ENCODE results near the gene ARHGAP8.
"Not testable (repeated sequence)": the region's sequence is repeated elsewhere in the genome, so short reads cannot be mapped to it uniquely, and the experiment has no call there.

The ARHGAP8 gene

GRCh38 chr22:44838316-44839016, 86.1 kb downstream of the ARHGAP8 start:
- no peak for DNase-seq

DNA sequence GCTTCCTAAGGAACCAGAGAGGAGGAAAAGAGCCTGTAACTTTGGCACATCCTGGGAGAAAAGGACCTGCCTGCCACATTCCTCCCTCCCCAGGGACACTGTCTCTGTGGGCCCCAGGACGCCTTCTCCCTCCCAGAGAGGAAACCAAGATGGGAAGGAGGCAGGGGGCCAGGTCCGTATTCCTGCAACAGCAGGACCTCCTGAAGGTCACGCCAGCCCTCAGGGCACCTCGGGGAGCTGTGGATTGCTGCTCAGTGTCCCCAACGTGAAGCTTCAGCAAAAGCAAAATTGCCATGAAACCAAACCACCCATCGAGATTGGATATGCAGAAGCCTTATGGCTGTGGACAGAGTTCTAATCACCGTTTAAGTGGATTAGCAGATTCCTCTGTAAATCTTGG, 86.7 kb downstream of the ARHGAP8 start:
- no peak for DNase-seq

- no peak for DNase-seq
These were observed 87.3 kb downstream of the ARHGAP8 start for GRCh38 chr22:44839721-44840120.

GRCh38 chr22:44840611-44841322, 88.4 kb downstream of the ARHGAP8 start:
- DNase-seq = no peak

DNA sequence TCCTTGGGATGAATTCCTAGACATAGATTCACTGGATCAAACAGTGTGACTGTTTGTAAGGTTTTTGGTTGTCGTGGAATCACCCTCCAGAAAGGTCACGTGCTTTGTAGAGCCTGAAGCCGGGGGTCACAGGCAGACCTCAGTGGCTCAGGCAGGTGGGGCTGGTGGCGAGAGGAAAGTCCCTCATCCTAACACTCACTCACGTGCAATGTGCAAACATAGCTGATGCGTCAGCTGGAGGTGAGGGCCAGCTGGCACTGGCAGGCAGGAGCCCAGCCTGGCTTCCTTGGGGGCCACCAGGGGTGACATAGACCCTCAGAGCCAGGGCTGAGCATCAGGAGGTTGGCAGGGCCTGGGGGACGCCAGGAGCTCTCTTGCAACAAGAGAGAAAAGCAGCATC, 90.0 kb downstream of the ARHGAP8 start:
- DNase-seq = no peak

- no peak for DNase-seq
These were observed 92.8 kb downstream of the ARHGAP8 start for GRCh38 chr22:44845191-44845590.

- no peak for DNase-seq
These were observed 93.7 kb downstream of the ARHGAP8 start for GRCh38 chr22:44845796-44846720.

DNA sequence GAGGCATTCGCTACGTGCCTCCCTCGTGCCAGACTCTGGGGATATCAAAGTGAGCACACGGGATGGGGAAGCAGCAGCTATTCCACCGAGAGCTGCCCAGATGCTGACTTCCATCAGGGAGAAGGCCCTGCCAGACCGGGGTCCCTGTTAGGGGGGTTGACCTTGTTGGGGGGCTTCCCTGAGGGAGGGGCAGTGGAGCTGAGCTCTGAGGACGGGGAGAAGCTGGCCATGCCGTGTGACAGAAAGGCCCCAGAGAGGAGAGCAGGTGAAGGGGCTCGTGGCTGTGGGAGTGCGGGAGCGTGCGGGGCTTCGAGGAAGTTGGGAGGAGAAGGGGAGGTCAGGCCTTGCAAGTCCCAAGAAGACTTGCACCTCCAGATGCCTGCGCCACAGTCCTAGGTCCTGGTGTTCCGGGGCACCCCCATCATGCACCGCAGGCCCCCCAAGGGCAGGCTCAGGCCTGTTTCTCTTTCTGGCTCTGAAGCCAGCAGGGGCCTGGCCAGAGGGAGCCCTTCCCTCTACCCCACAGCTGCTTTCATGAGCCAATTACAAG, 94.4 kb downstream of the ARHGAP8 start:
- DNase-seq = no peak

- DNase-seq = peak; percentile 1
These were observed 95.0 kb downstream of the ARHGAP8 start for GRCh38 chr22:44847380-44847779.

- DNase-seq = no peak
These were observed 95.5 kb downstream of the ARHGAP8 start for GRCh38 chr22:44847892-44848291.

DNA sequence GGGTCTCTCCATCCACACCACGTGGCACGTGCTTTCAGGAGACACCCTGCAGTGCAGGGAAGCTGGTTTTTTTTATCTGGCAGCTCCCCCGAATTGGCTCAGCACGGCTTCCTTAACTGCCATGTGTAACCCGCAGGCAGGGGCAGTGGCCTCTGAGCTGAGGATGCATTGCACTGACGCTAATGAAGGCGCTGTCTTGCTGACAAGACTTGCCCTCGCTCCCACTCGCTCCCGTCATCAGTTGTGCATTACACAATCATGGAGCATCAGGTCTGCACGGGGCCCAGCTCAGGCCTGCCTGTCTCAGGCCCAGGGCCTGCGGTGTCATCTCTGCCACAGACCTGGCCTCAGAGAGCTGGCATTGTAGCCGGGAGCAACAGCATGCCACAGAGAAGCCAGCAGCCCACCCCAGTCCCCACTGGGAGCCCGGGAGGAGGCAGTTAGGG, 95.9 kb downstream of the ARHGAP8 start:
- no peak for DNase-seq

- no peak for DNase-seq
These were observed 96.5 kb downstream of the ARHGAP8 start for GRCh38 chr22:44848791-44849420.

DNA sequence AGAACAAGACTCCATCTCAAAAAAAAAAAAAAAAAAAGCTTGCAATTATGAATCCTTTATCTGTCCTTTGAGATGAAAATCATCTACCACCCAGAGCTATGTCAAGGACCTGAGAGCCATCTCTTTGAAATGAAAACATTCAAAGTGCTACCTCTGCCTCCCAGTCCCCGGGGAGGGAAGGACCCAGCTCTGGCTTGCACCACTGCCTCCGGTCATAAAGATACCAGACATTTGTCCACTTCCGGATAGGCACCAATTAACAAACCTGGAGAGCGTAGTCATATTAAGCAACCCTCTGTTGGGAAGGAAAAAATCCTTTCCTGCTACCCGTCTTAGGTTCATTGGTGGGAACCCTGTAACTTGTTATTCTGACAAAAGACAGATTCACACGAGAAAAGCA, 98.6 kb downstream of the ARHGAP8 start:
- no peak for DNase-seq

DNA sequence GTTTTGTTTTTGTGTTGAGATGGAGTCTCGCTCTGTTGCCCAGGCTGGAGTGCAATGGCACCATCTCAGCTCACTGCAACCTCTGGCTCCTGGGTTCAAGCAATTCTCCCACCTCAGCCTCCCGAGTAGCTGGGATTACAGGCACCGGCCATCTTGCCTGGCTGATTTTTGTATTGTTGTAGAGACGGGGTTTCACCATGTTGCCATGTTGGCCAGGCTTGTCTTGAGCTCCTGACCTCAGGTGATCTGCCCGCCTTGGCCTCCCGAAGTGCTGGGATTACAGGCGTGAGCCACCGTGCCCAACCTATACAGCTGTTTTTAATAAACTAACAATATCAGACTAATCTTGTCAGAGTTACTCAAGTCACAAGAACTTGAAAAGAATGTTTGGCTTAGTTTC, 102.3 kb downstream of the ARHGAP8 start:
- DNase-seq = not testable (repeated sequence)

DNA sequence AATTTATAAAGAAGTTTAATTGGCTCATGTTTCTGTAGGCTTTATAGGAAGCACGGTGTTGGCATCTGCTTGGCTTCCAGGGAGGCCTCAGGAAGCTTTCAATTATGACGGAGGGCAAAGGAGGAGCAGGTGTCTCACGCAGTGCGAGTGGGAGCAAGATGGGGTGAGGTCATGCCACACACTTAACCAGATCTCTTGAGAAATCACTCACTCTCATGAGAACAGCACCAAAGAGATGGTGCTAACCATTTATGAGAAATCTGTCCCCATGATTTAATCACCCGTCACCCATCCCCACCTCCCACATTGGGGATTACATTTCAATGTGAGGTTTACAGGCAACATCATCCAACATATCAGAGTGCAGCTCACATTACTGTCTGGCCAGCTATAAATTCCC, 103.5 kb downstream of the ARHGAP8 start:
- no peak for DNase-seq

DNA sequence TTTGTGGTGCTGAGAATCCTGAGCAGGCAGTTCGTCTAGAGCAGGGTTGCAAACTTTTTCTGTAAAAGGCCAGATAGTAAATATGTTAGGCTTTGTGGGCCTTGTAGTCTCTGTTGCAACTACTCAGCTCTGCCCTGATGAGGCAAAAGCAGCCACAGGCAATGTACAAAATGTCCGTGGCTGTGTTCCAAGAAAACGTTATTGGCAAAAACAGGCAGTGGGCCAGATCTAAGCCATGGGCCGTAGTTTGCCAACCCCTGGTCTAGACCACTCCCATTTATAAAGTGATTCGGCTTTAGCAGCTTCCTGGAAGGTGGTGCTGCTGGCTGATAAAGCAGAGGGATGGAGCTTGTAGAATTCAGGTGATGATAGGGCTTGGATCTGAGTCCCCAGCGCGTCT, 106.4 kb downstream of the ARHGAP8 start:
- DNase-seq = not testable (repeated sequence)

DNA sequence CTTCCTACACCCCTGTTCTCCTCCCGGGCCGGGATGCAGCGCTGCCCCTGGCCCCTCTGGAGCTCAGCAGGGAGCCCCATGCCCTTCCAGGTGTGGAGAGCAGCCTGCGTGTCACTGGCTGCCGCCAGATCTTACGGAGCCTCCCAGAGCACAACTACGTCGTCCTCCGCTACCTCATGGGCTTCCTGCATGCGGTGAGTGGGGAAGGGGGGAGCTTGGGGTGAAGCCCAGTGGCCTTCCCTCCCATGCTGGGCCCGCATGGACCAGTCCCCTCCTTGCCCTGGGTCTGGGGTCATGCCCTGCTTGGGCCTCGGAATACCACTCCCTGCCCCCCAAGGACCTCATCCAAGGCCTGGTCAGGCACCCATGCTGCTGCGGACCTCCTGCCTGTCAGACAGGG, 107.3 kb downstream of the ARHGAP8 start:
- DNase-seq = no peak

- DNase-seq = no peak
These were observed 107.9 kb downstream of the ARHGAP8 start for GRCh38 chr22:44860311-44860710.

DNA sequence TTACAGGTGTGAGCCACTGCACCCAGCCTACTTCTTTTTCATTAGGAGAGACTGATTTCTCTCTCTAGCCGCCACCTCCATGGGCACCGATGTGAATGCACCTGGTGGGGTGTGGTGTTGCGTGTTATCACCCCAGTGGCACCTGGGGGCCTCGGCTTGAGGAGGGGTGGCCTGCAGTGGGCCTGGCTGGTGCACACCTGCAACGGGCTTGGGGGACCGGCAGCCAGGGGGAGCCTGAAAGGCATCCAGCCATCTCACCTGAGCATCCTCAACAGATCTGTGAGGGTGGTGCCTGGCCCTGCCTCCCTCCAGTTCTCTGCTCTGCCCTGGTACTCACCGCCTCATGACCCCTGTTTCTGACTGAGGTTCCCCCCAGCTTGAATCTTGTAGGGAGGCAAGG, 108.9 kb downstream of the ARHGAP8 start:
- no peak for DNase-seq

- DNase-seq = no peak
These were observed 109.9 kb downstream of the ARHGAP8 start for GRCh38 chr22:44862281-44862680.

DNA sequence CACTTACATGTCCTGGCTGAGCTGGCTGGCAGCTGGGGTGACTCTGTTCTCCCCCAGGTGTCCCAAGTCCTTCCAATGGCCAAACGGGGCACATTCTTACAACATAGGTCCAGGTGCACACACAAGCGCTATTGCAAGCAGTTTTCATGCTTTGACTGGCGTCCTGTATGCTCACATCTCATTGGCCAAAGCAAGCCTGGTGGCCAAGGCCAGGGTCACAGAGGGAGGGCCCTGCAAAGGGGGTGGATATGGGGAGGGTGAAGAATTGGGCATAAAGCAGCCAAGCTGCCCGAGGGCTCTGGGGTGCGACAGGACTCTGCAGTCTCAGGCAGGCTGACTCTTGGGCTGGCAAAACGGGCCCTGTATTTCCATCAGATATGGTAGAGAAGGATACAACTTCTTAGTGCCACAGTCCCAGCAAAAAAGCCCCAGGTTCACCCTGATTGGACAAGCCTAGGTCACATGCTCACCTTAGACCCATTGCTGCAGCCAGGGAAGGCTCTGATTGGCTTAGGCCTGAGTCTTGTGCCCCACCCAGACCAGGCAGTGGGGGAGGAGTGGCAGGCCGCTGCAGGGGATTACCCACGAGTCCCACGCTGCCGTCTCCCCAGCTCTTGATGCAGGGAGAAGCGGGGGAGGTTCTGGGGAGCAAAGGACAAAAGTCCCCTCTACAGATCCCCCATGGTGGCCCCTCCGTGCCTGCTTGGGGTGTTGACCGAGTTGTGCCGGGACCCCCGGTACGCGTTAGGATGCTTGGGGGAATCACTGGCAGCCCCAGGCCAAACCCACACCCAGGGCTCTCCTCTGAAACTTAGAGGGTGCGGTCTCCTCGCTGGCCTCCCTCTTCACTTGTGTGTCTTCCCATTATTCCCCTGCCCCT, 110.8 kb downstream of the ARHGAP8 start:
- no peak for DNase-seq

All from midbrain (tissue), 1 donor.